Activated T-cell treated with anti-CD3 and anti-CD28 coated beads, Interleukin-2, amount 50 U/mL, for 4 hours (primary cell): ENCODE results near the gene SLC35G6. TPM values are rescaled to one million over a fixed set of nuclear protein-coding genes. Genes with fewer than 3 reads are reported as not detected.

Experiments
- ATAC-seq, 2 donors: fragments of 200-7000 bp; cut with Tn5 transposase; one replicate each; pipeline ENCODE4 v1.10.0; 2021
- DNase-seq: peaks from one replicate; pipeline ENCODE4 v3.0.0-alpha.2; 2020
- H3K27me3 Mint-ChIP-seq: one replicate; pipeline ENCODE4 v1.8.0; 2021; ENCODE audit warnings: low read depth, mixed read lengths
- H3K36me3 Mint-ChIP-seq: one replicate; pipeline ENCODE4 v1.8.0; 2022; ENCODE audit warnings: mixed read lengths; ENCODE audit not compliant: insufficient read depth
- H3K4me1 Mint-ChIP-seq: one replicate; pipeline ENCODE4 v1.8.0; 2021; ENCODE audit warnings: low read depth, mixed read lengths
- H3K4me3 Mint-ChIP-seq: one replicate; pipeline ENCODE4 v1.8.0; 2021; ENCODE audit warnings: mild to moderate bottlenecking, moderate library complexity, mixed read lengths
- H3K9me3 Mint-ChIP-seq: one replicate; pipeline ENCODE4 v1.8.0; 2021; ENCODE audit warnings: mixed read lengths
- total RNA-seq, 3 donors: library from RNA; stranded (reverse); gene quantifications; one replicate each; pipeline ENCODE4 v1.2.1, GENCODE V29; 2021

SLC35G6 gene
- total RNA-seq, 3 donors from 2014 or later, result not detected

GRCh38 chr17:7497636-7498035 is 16.4 kb downstream of the SLC35G6 start:
- no peak for ATAC-seq
- Mint-ChIP-seq H3K27me3 (no peaks in the 10 kb centered on the region), H3K4me3 (no peak overlapping the region), H3K36me3 (peaks cover 42% of the 10 kb centered on the region), H3K9me3 (no peaks in the 10 kb centered on the region), H3K4me1 (peaks cover 18% of the 10 kb centered on the region)
- no peak for DNase-seq

- H3K27me3 Mint-ChIP-seq, result no peaks in the 10 kb centered on the region
- no peak for DNase-seq
- H3K36me3 Mint-ChIP-seq, result peaks cover 48% of the 10 kb centered on the region
- peaks cover 6% of the 10 kb centered on the region for H3K4me1 Mint-ChIP-seq
- no peak overlapping the region for H3K4me3 Mint-ChIP-seq
- H3K9me3 Mint-ChIP-seq, result no peaks in the 10 kb centered on the region
- no peak for ATAC-seq
Measured at GRCh38 chr17:7499161-7499560, 17.9 kb downstream of the SLC35G6 start.

- peaks cover 55% of the 10 kb centered on the region for H3K36me3 Mint-ChIP-seq
- DNase-seq, result no peak
- no peak overlapping the region for H3K4me3 Mint-ChIP-seq
- no peaks in the 10 kb centered on the region for H3K27me3 Mint-ChIP-seq
- no peak for ATAC-seq
- H3K4me1 Mint-ChIP-seq, result no peaks in the 10 kb centered on the region
- no peaks in the 10 kb centered on the region for H3K9me3 Mint-ChIP-seq
Measured at GRCh38 chr17:7501729-7502128, 20.5 kb downstream of the SLC35G6 start.

- Mint-ChIP-seq H3K27me3 (no peaks in the 10 kb centered on the region), H3K36me3 (peaks cover 51% of the 10 kb centered on the region), H3K9me3 (no peaks in the 10 kb centered on the region), H3K4me3 (no peak overlapping the region), H3K4me1 (no peaks in the 10 kb centered on the region)
- ATAC-seq, result no peak
- no peak for DNase-seq
Measured at GRCh38 chr17:7502171-7502847, 21.1 kb downstream of the SLC35G6 start.

- Mint-ChIP-seq H3K9me3 (no peaks in the 10 kb centered on the region), H3K36me3 (peaks cover 53% of the 10 kb centered on the region), H3K4me1 (no peaks in the 10 kb centered on the region), H3K27me3 (no peaks in the 10 kb centered on the region), H3K4me3 (no peak overlapping the region)
- ATAC-seq (no peak), DNase-seq (no peak)
Measured at GRCh38 chr17:7502987-7503386, 21.7 kb downstream of the SLC35G6 start.

- Mint-ChIP-seq H3K9me3 (no peaks in the 10 kb centered on the region), H3K4me1 (no peaks in the 10 kb centered on the region), H3K4me3 (no peak overlapping the region), H3K36me3 (peaks cover 56% of the 10 kb centered on the region), H3K27me3 (no peaks in the 10 kb centered on the region)
- ATAC-seq, result no peak
- DNase-seq, result no peak
Measured at GRCh38 chr17:7503521-7503920, 22.3 kb downstream of the SLC35G6 start.

GRCh38 chr17:7508145-7508544 is 26.9 kb downstream of the SLC35G6 start:
- H3K9me3 Mint-ChIP-seq, result no peaks in the 10 kb centered on the region
- DNase-seq, result no peak
- H3K36me3 Mint-ChIP-seq, result peaks cover 55% of the 10 kb centered on the region
- no peak overlapping the region for H3K4me3 Mint-ChIP-seq
- H3K4me1 Mint-ChIP-seq, result no peaks in the 10 kb centered on the region
- no peak for ATAC-seq
- no peaks in the 10 kb centered on the region for H3K27me3 Mint-ChIP-seq

- no peak for DNase-seq
- Mint-ChIP-seq H3K4me1 (no peaks in the 10 kb centered on the region), H3K27me3 (no peaks in the 10 kb centered on the region), H3K36me3 (peaks cover 53% of the 10 kb centered on the region), H3K9me3 (no peaks in the 10 kb centered on the region), H3K4me3 (no peak overlapping the region)
- no peak for ATAC-seq
Measured at GRCh38 chr17:7508846-7509245, 27.6 kb downstream of the SLC35G6 start.

- DNase-seq (no peak), ATAC-seq (no peak)
- Mint-ChIP-seq H3K4me1 (no peaks in the 10 kb centered on the region), H3K9me3 (no peaks in the 10 kb centered on the region), H3K4me3 (no peak overlapping the region), H3K36me3 (peaks cover 48% of the 10 kb centered on the region), H3K27me3 (no peaks in the 10 kb centered on the region)
Measured at GRCh38 chr17:7509937-7510336, 28.7 kb downstream of the SLC35G6 start.

GRCh38 chr17:7511108-7511507 is 29.9 kb downstream of the SLC35G6 start:
- peaks cover 42% of the 10 kb centered on the region for H3K36me3 Mint-ChIP-seq
- H3K4me1 Mint-ChIP-seq, result no peaks in the 10 kb centered on the region
- ATAC-seq (no peak), DNase-seq (no peak)
- no peak overlapping the region for H3K4me3 Mint-ChIP-seq
- no peaks in the 10 kb centered on the region for H3K27me3 Mint-ChIP-seq
- H3K9me3 Mint-ChIP-seq, result no peaks in the 10 kb centered on the region

GRCh38 chr17:7512105-7512504 is 30.9 kb downstream of the SLC35G6 start:
- DNase-seq (no peak), ATAC-seq (no peak)
- Mint-ChIP-seq H3K27me3 (no peaks in the 10 kb centered on the region), H3K4me1 (no peaks in the 10 kb centered on the region), H3K36me3 (peaks cover 35% of the 10 kb centered on the region), H3K4me3 (no peak overlapping the region), H3K9me3 (no peaks in the 10 kb centered on the region)

- ATAC-seq, result no peak
- Mint-ChIP-seq H3K27me3 (no peaks in the 10 kb centered on the region), H3K9me3 (no peaks in the 10 kb centered on the region), H3K4me3 (no peak overlapping the region), H3K36me3 (peaks cover 32% of the 10 kb centered on the region), H3K4me1 (no peaks in the 10 kb centered on the region)
- DNase-seq, result no peak
Measured at GRCh38 chr17:7512824-7513540, 31.7 kb downstream of the SLC35G6 start.

GRCh38 chr17:7513850-7514419 is 32.7 kb downstream of the SLC35G6 start:
- H3K9me3 Mint-ChIP-seq, result no peaks in the 10 kb centered on the region
- peaks cover 23% of the 10 kb centered on the region for H3K36me3 Mint-ChIP-seq
- no peaks in the 10 kb centered on the region for H3K27me3 Mint-ChIP-seq
- DNase-seq (no peak), ATAC-seq (no peak)
- H3K4me3 Mint-ChIP-seq, result no peak overlapping the region
- H3K4me1 Mint-ChIP-seq, result no peaks in the 10 kb centered on the region

GRCh38 chr17:7515911-7516610 is 34.8 kb downstream of the SLC35G6 start:
- Mint-ChIP-seq H3K36me3 (peaks cover 10% of the 10 kb centered on the region), H3K4me1 (no peaks in the 10 kb centered on the region), H3K4me3 (no peak overlapping the region), H3K27me3 (no peaks in the 10 kb centered on the region), H3K9me3 (no peaks in the 10 kb centered on the region)
- DNase-seq (no peak), ATAC-seq (no peak)
